ENCODE measurements around the gene GALR3.
A peak's percentile ranks its signal among the peaks of the same experiment; 100 is the strongest.

Gene GALR3

GRCh38 chr22:37831472-37831871 lies 8.3 kb downstream of the GALR3 start:
- FAIRE-seq (no peak), DNase-seq (ENCODE audit: insufficient read length) (no peak)
- no peak for TF ChIP-seq TAF1 (IDR thresholded peaks at IDR 0.05; ENCODE audit: borderline replicate concordance, low read depth, low read length)
- TF ChIP-seq POLR2AphosphoS5 (IDR thresholded peaks at IDR 0.05; ENCODE audit: low read depth, low read length), result no peak
- TF ChIP-seq POLR2A (IDR thresholded peaks at IDR 0.05; ENCODE audit: low read depth, low read length), result no peak

GRCh38 chr22:37832022-37832857 lies 9.1 kb downstream of the GALR3 start:
- FAIRE-seq, result no peak
- TF ChIP-seq TAF1 (IDR thresholded peaks at IDR 0.05; ENCODE audit: borderline replicate concordance, low read depth, low read length) (no peak), POLR2AphosphoS5 (IDR thresholded peaks at IDR 0.05; ENCODE audit: low read depth, low read length) (no peak), POLR2A (IDR thresholded peaks at IDR 0.05; ENCODE audit: low read depth, low read length) (no peak)

GRCh38 chr22:37842015-37842793 lies 19.0 kb downstream of the GALR3 start:
- no peak for FAIRE-seq
- no peak for DNase-seq (ENCODE audit: insufficient read length)
- TF ChIP-seq TAF1 (IDR thresholded peaks at IDR 0.05; ENCODE audit: borderline replicate concordance, low read depth, low read length) (no peak), POLR2AphosphoS5 (IDR thresholded peaks at IDR 0.05; ENCODE audit: low read depth, low read length) (no peak), POLR2A (IDR thresholded peaks at IDR 0.05; ENCODE audit: low read depth, low read length) (no peak)

More at GRCh38 chr22:37832022-37832857, 9.1 kb downstream of the GALR3 start:
- DNase-seq (ENCODE audit: insufficient read length), result no peak

GRCh38 chr22:37843741-37844089 lies 20.5 kb downstream of the GALR3 start:
- no peak for TF ChIP-seq POLR2A (IDR thresholded peaks at IDR 0.05; ENCODE audit: low read depth, low read length)
- TF ChIP-seq TAF1 (IDR thresholded peaks at IDR 0.05; ENCODE audit: borderline replicate concordance, low read depth, low read length), result no peak
- no peak for TF ChIP-seq POLR2AphosphoS5 (IDR thresholded peaks at IDR 0.05; ENCODE audit: low read depth, low read length)
- DNase-seq (ENCODE audit: insufficient read length) (peak; percentile 55), FAIRE-seq (no peak)

- TF ChIP-seq POLR2AphosphoS5 (IDR thresholded peaks at IDR 0.05; ENCODE audit: low read depth, low read length), result no peak
- no peak for TF ChIP-seq POLR2A (IDR thresholded peaks at IDR 0.05; ENCODE audit: low read depth, low read length)
- TF ChIP-seq TAF1 (IDR thresholded peaks at IDR 0.05; ENCODE audit: borderline replicate concordance, low read depth, low read length), result no peak
- FAIRE-seq, result no peak
- DNase-seq (ENCODE audit: insufficient read length), result no peak
These were observed 21.7 kb downstream of the GALR3 start for GRCh38 chr22:37844904-37845329.

GRCh38 chr22:37846433-37846832 lies 23.3 kb downstream of the GALR3 start:
- no peak for TF ChIP-seq POLR2AphosphoS5 (IDR thresholded peaks at IDR 0.05; ENCODE audit: low read depth, low read length)
- no peak for TF ChIP-seq TAF1 (IDR thresholded peaks at IDR 0.05; ENCODE audit: borderline replicate concordance, low read depth, low read length)
- no peak for TF ChIP-seq POLR2A (IDR thresholded peaks at IDR 0.05; ENCODE audit: low read depth, low read length)
- no peak for DNase-seq (ENCODE audit: insufficient read length)
- FAIRE-seq, result no peak

GRCh38 chr22:37848587-37849088 lies 25.5 kb downstream of the GALR3 start:
- TF ChIP-seq TAF1 (IDR thresholded peaks at IDR 0.05; ENCODE audit: borderline replicate concordance, low read depth, low read length) (no peak), POLR2AphosphoS5 (IDR thresholded peaks at IDR 0.05; ENCODE audit: low read depth, low read length) (no peak), POLR2A (IDR thresholded peaks at IDR 0.05; ENCODE audit: low read depth, low read length) (no peak)
- FAIRE-seq (no peak), DNase-seq (ENCODE audit: insufficient read length) (no peak)

GRCh38 chr22:37849089-37849751 lies 26.0 kb downstream of the GALR3 start, which contains the start of gene EIF3L:
TSS of gene EIF3L (plus strand) at chr22:37849419. CDS start at chr22:37849450, 31 bp downstream.
- DNase-seq (ENCODE audit: insufficient read length) (peak; percentile 93), FAIRE-seq (peak; percentile 91)
- TF ChIP-seq POLR2AphosphoS5 (IDR thresholded peaks at IDR 0.05; ENCODE audit: low read depth, low read length) (peak; percentile 96), POLR2A (IDR thresholded peaks at IDR 0.05; ENCODE audit: low read depth, low read length) (peak; percentile 94), TAF1 (IDR thresholded peaks at IDR 0.05; ENCODE audit: borderline replicate concordance, low read depth, low read length) (peak; percentile 81)

- TF ChIP-seq POLR2AphosphoS5 (IDR thresholded peaks at IDR 0.05; ENCODE audit: low read depth, low read length), result no peak
- no peak for TF ChIP-seq POLR2A (IDR thresholded peaks at IDR 0.05; ENCODE audit: low read depth, low read length)
- TF ChIP-seq TAF1 (IDR thresholded peaks at IDR 0.05; ENCODE audit: borderline replicate concordance, low read depth, low read length), result no peak
- DNase-seq (ENCODE audit: insufficient read length) (no peak), FAIRE-seq (no peak)
These were observed 27.6 kb downstream of the GALR3 start for GRCh38 chr22:37850801-37851200.

- no peak for TF ChIP-seq POLR2AphosphoS5 (IDR thresholded peaks at IDR 0.05; ENCODE audit: low read depth, low read length)
- TF ChIP-seq POLR2A (IDR thresholded peaks at IDR 0.05; ENCODE audit: low read depth, low read length), result no peak
- no peak for TF ChIP-seq TAF1 (IDR thresholded peaks at IDR 0.05; ENCODE audit: borderline replicate concordance, low read depth, low read length)
- FAIRE-seq (no peak), DNase-seq (ENCODE audit: insufficient read length) (no peak)
These were observed 29.2 kb downstream of the GALR3 start for GRCh38 chr22:37852418-37852817.

- no peak for TF ChIP-seq TAF1 (IDR thresholded peaks at IDR 0.05; ENCODE audit: borderline replicate concordance, low read depth, low read length)
- no peak for TF ChIP-seq POLR2AphosphoS5 (IDR thresholded peaks at IDR 0.05; ENCODE audit: low read depth, low read length)
- TF ChIP-seq POLR2A (IDR thresholded peaks at IDR 0.05; ENCODE audit: low read depth, low read length), result no peak
- DNase-seq (ENCODE audit: insufficient read length), result no peak
- no peak for FAIRE-seq
These were observed 31.8 kb downstream of the GALR3 start for GRCh38 chr22:37854946-37855345.
